GM23248 (cell line): ENCODE data around the gene GNMT. TPM values are rescaled to one million over a fixed set of nuclear protein-coding genes. Genes with fewer than 3 reads are reported as not detected.

Experiments
- DNase-seq: peaks from one replicate; pipeline ENCODE4 v3.0.0-alpha.2; 2015
- H2AFZ ChIP-seq: fragments of 200-600 bp; sonication (generic); 2 replicates; pipeline ENCODE4 v1.6.1; 2016; ENCODE audit warnings: antibody characterized with exemption
- H3F3A ChIP-seq: fragments of 200-600 bp; sonication (generic); 2 replicates; pipeline ENCODE4 v1.6.1; 2016; ENCODE audit warnings: mild to moderate bottlenecking, antibody characterized with exemption, mixed run types; ENCODE audit not compliant: insufficient read depth
- H3K27ac ChIP-seq: fragments of 200-600 bp; sonication (generic); 2 replicates; pipeline ENCODE4 v1.5.1; 2016; ENCODE audit warnings: mild to moderate bottlenecking
- H3K27me3 ChIP-seq: fragments of 200-600 bp; sonication (generic); replicated peaks from 2 replicates; pipeline ENCODE4 v1.6.1; 2016; ENCODE audit warnings: mild to moderate bottlenecking; ENCODE audit not compliant: insufficient read depth
- H3K36me3 ChIP-seq: fragments of 200-600 bp; sonication (generic); 2 replicates; pipeline ENCODE4 v1.6.1; 2016; ENCODE audit warnings: low read depth, mild to moderate bottlenecking
- H3K4me1 ChIP-seq: fragments of 200-600 bp; sonication (generic); 2 replicates; pipeline ENCODE4 v1.6.1; 2016; ENCODE audit warnings: mild to moderate bottlenecking; ENCODE audit not compliant: insufficient read depth
- H3K4me2 ChIP-seq: fragments of 200-600 bp; sonication (generic); one replicate; pipeline ENCODE4 v1.6.1; 2016; ENCODE audit warnings: mild to moderate bottlenecking; ENCODE audit not compliant: unreplicated experiment
- H3K4me3 ChIP-seq: fragments of 200-600 bp; sonication (generic); 2 replicates; pipeline ENCODE4 v1.5.1; 2016; ENCODE audit warnings: mild to moderate bottlenecking
- H3K79me2 ChIP-seq: fragments of 200-600 bp; sonication (generic); 2 replicates; pipeline ENCODE4 v1.6.1; 2016; ENCODE audit warnings: mild to moderate bottlenecking; ENCODE audit not compliant: insufficient read depth
- H3K9ac ChIP-seq: fragments of 200-600 bp; sonication (generic); 2 replicates; pipeline ENCODE4 v1.6.1; 2016; ENCODE audit warnings: mild to moderate bottlenecking
- H3K9me2 ChIP-seq: fragments of 200-600 bp; sonication (generic); 2 replicates; pipeline ENCODE4 v1.6.1; 2016; ENCODE audit warnings: mixed run types, mild to moderate bottlenecking, moderate library complexity; ENCODE audit not compliant: insufficient read depth
- H3K9me3 ChIP-seq: fragments of 200-600 bp; sonication (generic); one replicate; pipeline ENCODE4 v1.6.1; 2017; ENCODE audit warnings: low read depth
- H4K20me1 ChIP-seq: fragments of 200-600 bp; sonication (generic); 2 replicates; pipeline ENCODE4 v1.6.0; 2016; ENCODE audit not compliant: insufficient read depth
- EZH2 ChIP-seq: fragments of 200-600 bp; sonication (generic); IDR thresholded peaks from 2 replicates; pipeline ENCODE4 v1.6.1; 2018; ENCODE audit warnings: antibody characterized with exemption, mild to moderate bottlenecking; ENCODE audit not compliant: insufficient read depth, poor library complexity, severe bottlenecking
- EZH2phosphoT487 ChIP-seq: fragments of 200-600 bp; sonication (generic); IDR thresholded peaks from 2 replicates; pipeline ENCODE4 v1.6.1; 2018; ENCODE audit warnings: antibody characterized with exemption, moderate library complexity, mild to moderate bottlenecking, low read depth; ENCODE audit not compliant: insufficient read depth
- WGBS, 2 experiments: methylation state at CpG; one replicate each; pipeline ENCODE4 v1.1.6; 2015 to 2017; ENCODE audit warnings: low lambda C conversion rate in 2 of 2, low coverage in 1 of 2; ENCODE audit errors: missing lambda C conversion rate in 2 of 2; 5-methylcytosine and 5-hydroxymethylcytosine counted together
- in situ Hi-C: fragments of 300-500 bp; cut with MboI; formaldehyde crosslinking; loops from 2 replicates; pipeline ENCODE4 v1.15.0; 2020
- polyA plus RNA-seq: library from polyadenylated mRNA; unstranded; fragments of >200 nt; fragmentation: Nextera tagmentation; extraction: Ambion mirVana; gene quantifications from 2 replicates; pipeline ENCODE4 v1.2.1, GENCODE V29; 2016
- total RNA-seq: library from RNA; depleted of rRNA; stranded (reverse); fragments of >200 nt; shearing (Covaris generic); gene quantifications from 2 replicates; pipeline ENCODE4 v1.2.3, GENCODE V29; 2014

Gene GNMT
- total and polyA plus RNA-seq, 2 experiments from 2014 or later, result not detected

DNA sequence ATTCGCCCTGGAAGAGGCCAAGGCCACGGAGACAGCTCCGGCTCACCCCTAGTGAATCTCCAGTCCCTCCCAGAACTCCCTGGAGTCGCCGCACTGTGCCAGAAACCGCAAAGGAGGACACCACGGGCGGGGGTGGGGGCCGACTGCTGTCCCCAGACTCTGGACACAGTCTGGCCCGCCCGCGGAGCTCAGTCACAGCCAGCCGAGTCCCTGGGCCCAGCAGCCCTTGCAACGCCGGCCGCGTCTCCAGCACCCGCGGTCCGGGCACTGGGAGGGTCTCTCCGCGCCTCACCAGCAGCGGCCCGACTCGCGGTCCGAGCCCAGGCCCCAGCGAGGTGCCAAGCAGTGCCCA, 17.9 kb downstream of the GNMT start:
- 0 to 1% methylated on average over 25 to 27 of the region's 28 CpGs for WGBS, 2 experiments
- H3K79me2 ChIP-seq, result peaks cover 42% of the 10 kb centered on the region
- TF ChIP-seq EZH2, result no peak
- TF ChIP-seq EZH2phosphoT487, result no peak
- H3K9me2 ChIP-seq, result no peaks in the 10 kb centered on the region
- peak overlapping the region; percentile 85 for H2AFZ ChIP-seq
- no peaks in the 10 kb centered on the region; the same call in 1 of the 2 replicates for H3K36me3 ChIP-seq
- H3K4me3 ChIP-seq, result peak overlapping the region; percentile 81
- H4K20me1 ChIP-seq, result no peaks in the 10 kb centered on the region; the same call in 1 of the 2 replicates
- in situ Hi-C loops, result no loop called here
- no peaks in the 10 kb centered on the region for H3K27me3 ChIP-seq
- peak overlapping the region; percentile 78 for H3K4me2 ChIP-seq
- H3K9me3 ChIP-seq, result no peaks in the 10 kb centered on the region
- peak overlapping the region; percentile 93 for H3K9ac ChIP-seq
- peaks cover 28% of the 10 kb centered on the region for H3F3A ChIP-seq
- peak overlapping the region; percentile 83 for H3K27ac ChIP-seq
- DNase-seq, result peak; percentile 65
- peaks cover 21% of the 10 kb centered on the region; the same call in 1 of the 2 replicates for H3K4me1 ChIP-seq

DNA sequence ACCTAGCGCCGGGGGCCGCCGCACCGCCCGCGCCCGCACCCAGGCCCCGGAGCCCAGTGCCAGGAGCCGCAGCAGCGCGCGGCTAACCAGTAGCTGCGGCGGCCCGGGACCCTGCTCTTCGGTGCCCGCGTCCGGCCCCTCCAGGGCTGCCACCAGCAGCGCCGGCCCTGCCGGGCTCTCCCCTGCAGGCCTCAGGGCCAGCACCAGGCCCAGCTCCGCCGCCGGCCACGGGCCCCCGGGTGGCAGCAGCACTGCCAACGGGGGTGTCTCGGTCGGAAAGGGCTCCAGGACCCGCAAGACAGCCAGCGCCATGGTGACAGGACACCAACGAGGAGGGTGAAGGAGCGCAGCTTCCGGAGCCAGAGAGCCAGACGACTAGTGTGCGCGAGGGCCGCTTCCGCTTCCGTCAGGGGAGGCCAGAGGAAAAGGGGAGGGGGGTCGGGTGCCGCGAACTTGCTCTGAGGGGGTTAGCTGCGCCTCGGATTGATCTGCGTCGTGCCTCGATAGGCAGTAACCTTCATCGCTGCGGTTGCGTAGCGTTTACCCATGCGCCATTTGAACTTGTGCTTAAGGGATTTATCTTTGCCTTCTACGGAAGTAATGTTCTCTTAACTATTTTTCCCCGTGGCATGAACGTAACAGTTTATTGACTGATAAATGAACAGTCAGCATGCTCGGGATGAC, 18.4 kb downstream of the GNMT start, which contains the start of gene PEX6:
Gene PEX6, minus strand, starts transcription at position 343 of the 684 bp plus-strand sequence. Its CDS starts 31 bp downstream, at position 312.
- peak within 1 kb of the TSS; percentile 93 for H3K9ac ChIP-seq
- peaks cover 42% of the 10 kb centered on the region for H3K79me2 ChIP-seq
- H3K27ac ChIP-seq, result peak within 1 kb of the TSS; percentile 83
- peaks cover 33% of the 10 kb centered on the region for H3F3A ChIP-seq
- H3K9me2 ChIP-seq, result no peaks in the 10 kb centered on the region
- H4K20me1 ChIP-seq, result no peaks in the 10 kb centered on the region; the same call in 1 of the 2 replicates
- H3K4me1 ChIP-seq, result peaks cover 21% of the 10 kb centered on the region; the same call in 1 of the 2 replicates
- H3K36me3 ChIP-seq, result no peaks in the 10 kb centered on the region; the same call in 1 of the 2 replicates
- peak within 1 kb of the TSS; percentile 81 for H3K4me3 ChIP-seq
- H3K9me3 ChIP-seq, result no peaks in the 10 kb centered on the region
- no peak for TF ChIP-seq EZH2
- no peak for TF ChIP-seq EZH2phosphoT487
- in situ Hi-C loops, result no loop called here
- WGBS, 2 experiments, result 1% methylated on average over 42 to 46 of the region's 59 CpGs
- DNase-seq, result peak; percentile 94
- peak within 1 kb of the TSS; percentile 85 for H2AFZ ChIP-seq
- H3K27me3 ChIP-seq, result no peaks in the 10 kb centered on the region
- H3K4me2 ChIP-seq, result peak within 1 kb of the TSS; percentile 78

DNA sequence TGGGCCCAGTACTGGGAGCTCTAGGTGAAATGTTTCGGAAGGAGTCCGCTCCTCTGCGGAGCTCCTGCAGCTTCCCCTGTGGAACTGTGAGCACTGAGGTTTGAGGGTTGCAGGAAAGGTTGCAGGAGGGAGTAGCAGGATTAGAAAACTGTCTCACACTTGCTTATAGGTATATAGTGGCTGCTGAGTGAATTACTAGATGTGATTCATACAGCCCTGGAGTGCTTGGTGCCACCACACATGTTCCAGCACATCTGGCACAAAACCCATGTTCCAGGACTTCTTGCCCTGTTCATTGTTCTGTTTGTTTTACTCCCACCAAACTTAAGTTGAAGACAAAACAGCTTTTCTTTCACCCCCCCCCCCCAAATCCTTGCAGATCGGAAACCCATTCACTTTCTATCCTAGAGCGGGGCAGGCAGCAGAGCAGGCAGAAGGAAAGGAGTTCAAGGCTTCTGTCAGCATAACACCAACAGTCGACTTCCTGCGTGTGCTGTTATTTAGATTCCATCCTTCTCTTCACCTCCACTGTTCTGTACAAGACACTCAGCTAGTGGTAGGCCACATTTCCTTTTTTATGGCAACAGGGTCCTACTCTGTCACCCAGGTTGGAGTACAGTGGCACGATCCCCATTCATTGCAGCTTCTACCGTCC, 19.1 kb downstream of the GNMT start:
- in situ Hi-C loops, result no loop called here
- DNase-seq, result peak; percentile 81
- WGBS, 2 experiments, result 42 to 47% methylated on average over 9 of the region's 9 CpGs
- TF ChIP-seq EZH2phosphoT487 (no peak), EZH2 (no peak)
- Histone ChIP-seq H3F3A (peaks cover 33% of the 10 kb centered on the region), H3K9me2 (no peaks in the 10 kb centered on the region), H2AFZ (peak overlapping the region; percentile 85), H3K79me2 (peaks cover 42% of the 10 kb centered on the region), H4K20me1 (no peaks in the 10 kb centered on the region; the same call in 1 of the 2 replicates), H3K4me3 (peak overlapping the region; percentile 81), H3K9me3 (no peaks in the 10 kb centered on the region), H3K4me1 (peaks cover 21% of the 10 kb centered on the region; the same call in 1 of the 2 replicates), H3K36me3 (no peaks in the 10 kb centered on the region; the same call in 1 of the 2 replicates), H3K27me3 (no peaks in the 10 kb centered on the region), H3K9ac (peak overlapping the region; percentile 93), H3K27ac (peak overlapping the region; percentile 83), H3K4me2 (peak overlapping the region; percentile 78)

DNA sequence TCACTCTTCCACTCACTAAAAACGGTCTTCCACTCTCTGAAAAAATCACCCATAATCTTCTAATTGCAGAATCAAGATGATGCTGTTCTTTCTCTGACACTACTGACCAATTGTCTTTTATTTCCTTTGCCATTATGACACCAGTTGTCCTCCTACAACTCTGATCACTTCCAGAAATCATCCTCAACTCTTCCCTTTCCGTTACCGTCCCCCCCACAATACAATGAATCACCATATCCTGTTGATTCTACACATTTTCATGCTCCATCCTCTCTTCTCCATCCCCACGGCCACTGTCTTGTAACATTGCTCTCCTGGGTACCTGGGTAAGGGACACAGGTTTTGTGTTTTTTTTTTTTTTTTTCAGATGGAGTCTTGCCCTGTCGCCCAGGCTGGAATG, 21.3 kb downstream of the GNMT start:
- no peaks in the 10 kb centered on the region for H3K9me3 ChIP-seq
- no peaks in the 10 kb centered on the region; the same call in 1 of the 2 replicates for H4K20me1 ChIP-seq
- H3F3A ChIP-seq, result peaks cover 20% of the 10 kb centered on the region
- H3K9me2 ChIP-seq, result no peaks in the 10 kb centered on the region
- TF ChIP-seq EZH2 (no peak), EZH2phosphoT487 (no peak)
- H3K4me2 ChIP-seq, result no peak overlapping the region
- peaks cover 32% of the 10 kb centered on the region for H3K4me1 ChIP-seq
- no peak for DNase-seq
- H3K4me3 ChIP-seq, result no peak overlapping the region
- no peak overlapping the region for H3K9ac ChIP-seq
- 84 to 85% methylated on average over 5 of the region's 5 CpGs for WGBS, 2 experiments
- H2AFZ ChIP-seq, result no peak overlapping the region
- no peaks in the 10 kb centered on the region for H3K27me3 ChIP-seq
- H3K79me2 ChIP-seq, result peaks cover 42% of the 10 kb centered on the region
- no peaks in the 10 kb centered on the region; the same call in 1 of the 2 replicates for H3K36me3 ChIP-seq
- in situ Hi-C loops, result no loop called here
- no peak overlapping the region for H3K27ac ChIP-seq
